Stimulated activated naive CD8-positive, alpha-beta T cell treated with anti-CD3 and anti-CD28 coated beads, Interleukin-15, Interleukin-2, amounts not matched to agents 100 ng/mL and 50 ng/mL, for 24 hours (primary cell): ENCODE measurements around the gene NR6A1.

Experiments
- H3K27ac Mint-ChIP-seq: one replicate; pipeline ENCODE4 v1.8.0; 2021; ENCODE audit warnings: mild to moderate bottlenecking, mixed read lengths
- H3K27me3 Mint-ChIP-seq: one replicate; pipeline ENCODE4 v1.8.0; 2021; ENCODE audit warnings: mixed read lengths
- H3K36me3 Mint-ChIP-seq: one replicate; pipeline ENCODE4 v1.8.0; 2021; ENCODE audit warnings: low read depth, mixed read lengths
- H3K4me1 Mint-ChIP-seq: one replicate; pipeline ENCODE4 v1.8.0; 2021; ENCODE audit warnings: low read depth, mixed read lengths
- H3K4me3 Mint-ChIP-seq: one replicate; pipeline ENCODE4 v1.8.0; 2021; ENCODE audit warnings: mild to moderate bottlenecking, mixed read lengths
- H3K9me3 Mint-ChIP-seq: one replicate; pipeline ENCODE4 v1.8.0; 2021; ENCODE audit warnings: mixed read lengths

Gene NR6A1

DNA sequence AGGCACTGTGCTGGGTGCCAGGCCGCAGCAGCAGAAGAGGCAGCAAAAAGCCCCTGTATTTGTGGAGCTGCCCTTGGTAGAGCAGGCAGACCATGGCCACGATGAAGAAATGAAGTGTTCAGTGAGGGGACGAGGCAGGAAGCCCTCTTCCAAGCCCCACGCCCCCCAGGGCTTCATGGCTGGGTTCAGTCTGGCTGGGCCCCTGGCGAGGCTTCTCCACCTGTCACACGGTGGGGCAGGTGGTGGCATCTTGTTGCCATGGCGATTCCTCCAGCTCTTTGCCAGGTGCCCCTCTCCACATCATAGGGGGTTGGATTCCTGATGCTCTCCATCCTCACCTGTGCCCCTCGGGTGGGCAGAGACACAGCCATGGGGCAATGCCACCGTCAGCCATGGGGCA, 299.4 kb downstream of the NR6A1 start:
- no peaks in the 10 kb centered on the region for H3K36me3 Mint-ChIP-seq
- peaks cover 4% of the 10 kb centered on the region for H3K27me3 Mint-ChIP-seq
- no peaks in the 10 kb centered on the region for H3K4me1 Mint-ChIP-seq
- no peaks in the 10 kb centered on the region for H3K9me3 Mint-ChIP-seq
- no peak overlapping the region for H3K27ac Mint-ChIP-seq
- no peak overlapping the region for H3K4me3 Mint-ChIP-seq

DNA sequence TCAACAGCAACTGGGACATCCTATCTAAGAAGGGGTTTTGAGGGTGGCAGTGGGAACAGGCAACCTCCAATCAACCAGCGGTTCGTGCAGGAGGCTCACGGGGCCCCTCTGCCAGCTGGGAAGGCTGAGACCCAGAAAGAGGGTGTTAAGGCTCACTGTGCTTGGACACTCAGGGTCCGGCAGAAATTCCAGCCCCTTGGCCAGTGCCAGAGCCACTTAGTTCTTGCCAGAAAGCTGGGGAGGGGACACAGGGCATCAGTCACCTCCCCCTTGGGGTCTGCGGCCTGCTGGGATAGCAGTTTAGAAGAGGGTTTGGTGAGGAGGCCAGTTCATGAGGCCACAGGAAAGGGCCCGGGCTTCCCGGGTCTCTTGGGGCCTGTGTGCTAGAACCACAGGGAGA, 300.4 kb downstream of the NR6A1 start:
- Mint-ChIP-seq H3K4me3 (no peak overlapping the region), H3K4me1 (no peaks in the 10 kb centered on the region), H3K27me3 (peaks cover 4% of the 10 kb centered on the region), H3K36me3 (no peaks in the 10 kb centered on the region), H3K27ac (no peak overlapping the region), H3K9me3 (no peaks in the 10 kb centered on the region)

DNA sequence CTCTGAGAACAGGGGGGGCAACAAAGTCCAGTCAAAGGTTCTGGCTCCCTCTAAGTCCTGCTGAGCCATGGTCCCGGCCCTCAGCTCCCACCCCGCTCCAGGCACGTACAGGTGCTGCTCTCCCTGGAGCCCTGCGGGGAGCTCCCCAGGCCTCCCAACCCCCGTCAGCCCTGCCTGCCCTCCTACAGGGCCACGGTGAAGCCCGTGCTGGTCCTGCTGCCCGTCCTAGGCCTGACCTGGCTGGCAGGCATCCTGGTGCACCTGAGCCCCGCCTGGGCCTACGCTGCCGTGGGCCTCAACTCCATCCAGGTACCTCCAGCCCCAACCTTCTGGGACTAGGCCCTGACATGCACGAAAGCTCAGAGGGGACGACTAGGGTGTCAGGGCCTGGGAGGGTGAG, 300.8 kb downstream of the NR6A1 start:
- H3K27ac Mint-ChIP-seq = no peak overlapping the region
- peaks cover 4% of the 10 kb centered on the region for H3K27me3 Mint-ChIP-seq

DNA sequence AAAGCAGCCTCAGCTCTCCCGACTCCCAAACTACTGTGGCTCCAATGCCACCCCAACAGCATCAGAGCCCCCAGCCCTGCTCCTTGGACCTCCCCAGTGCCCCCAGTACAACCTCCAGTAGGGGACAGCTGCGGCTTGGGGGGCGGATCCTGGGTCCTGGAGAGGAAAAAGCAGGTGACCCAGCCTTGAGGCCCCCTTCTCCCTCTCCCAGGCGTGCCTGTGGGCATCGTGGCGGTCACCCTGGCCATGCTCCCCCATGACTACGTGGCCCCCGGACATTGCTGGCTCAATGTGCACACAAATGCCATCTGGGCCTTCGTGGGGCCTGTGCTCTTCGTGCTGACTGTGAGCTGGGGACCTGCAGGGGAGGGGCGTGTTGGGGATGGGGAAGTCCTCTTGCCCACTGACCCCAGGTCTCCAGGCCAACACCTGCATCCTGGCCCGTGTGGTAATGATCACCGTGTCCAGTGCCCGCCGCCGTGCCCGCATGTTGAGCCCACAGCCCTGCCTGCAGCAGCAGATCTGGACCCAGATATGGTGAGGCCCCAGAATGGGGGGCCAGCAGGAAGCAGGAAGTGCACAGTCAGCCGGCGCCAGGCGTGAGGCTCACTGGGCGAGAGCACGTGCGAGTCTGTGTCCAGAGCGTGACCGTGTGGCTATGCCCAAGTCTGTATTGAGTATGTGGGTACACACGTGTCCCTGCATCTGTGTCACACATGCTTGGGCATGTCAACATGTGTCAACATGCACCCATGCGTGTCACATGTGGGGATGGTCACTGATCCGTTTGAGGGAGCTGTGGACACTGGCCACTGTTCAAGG, 301.9 kb downstream of the NR6A1 start:
- Mint-ChIP-seq H3K36me3 (no peaks in the 10 kb centered on the region), H3K9me3 (no peaks in the 10 kb centered on the region), H3K27me3 (peaks cover 12% of the 10 kb centered on the region), H3K4me3 (no peak overlapping the region), H3K4me1 (no peaks in the 10 kb centered on the region), H3K27ac (no peak overlapping the region)

More for the DNA sequence above, 300.8 kb downstream of the NR6A1 start:
- no peaks in the 10 kb centered on the region for H3K9me3 Mint-ChIP-seq
- H3K4me1 Mint-ChIP-seq = no peaks in the 10 kb centered on the region
- H3K36me3 Mint-ChIP-seq = no peaks in the 10 kb centered on the region
- H3K4me3 Mint-ChIP-seq = no peak overlapping the region

DNA sequence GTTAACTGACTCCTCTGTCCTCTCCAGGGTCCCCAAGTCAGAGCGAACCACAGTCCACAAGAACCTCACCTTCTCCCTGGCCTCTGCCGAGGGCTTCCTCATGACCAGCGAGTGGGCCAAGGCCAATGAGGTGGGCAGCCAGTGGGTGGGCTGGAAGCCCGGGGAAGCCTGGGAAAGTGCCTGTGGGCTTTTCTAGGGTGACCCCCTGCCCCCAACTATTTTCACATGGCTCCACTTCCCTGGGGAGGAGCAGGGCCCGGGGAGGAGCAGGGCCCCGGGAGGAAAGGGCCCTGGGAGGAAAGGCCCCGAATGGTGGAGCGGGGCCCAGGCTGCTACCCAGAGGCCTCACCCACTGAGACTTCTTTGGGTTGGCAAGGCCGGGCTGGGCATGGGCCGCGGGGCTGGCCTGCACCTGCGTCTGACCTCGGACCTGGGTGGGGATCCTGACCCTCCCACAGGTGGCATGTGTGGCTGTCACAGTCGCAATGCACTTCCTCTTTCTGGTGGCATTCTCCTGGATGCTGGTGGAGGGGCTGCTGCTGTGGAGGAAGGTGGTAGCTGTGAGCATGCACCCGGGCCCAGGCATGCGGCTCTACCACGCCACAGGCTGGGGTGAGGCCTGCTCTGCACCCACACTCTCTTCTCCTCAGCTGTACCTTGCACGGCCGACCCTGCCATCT, 302.9 kb downstream of the NR6A1 start:
- Mint-ChIP-seq H3K4me1 (no peaks in the 10 kb centered on the region), H3K4me3 (no peak overlapping the region), H3K27ac (no peak overlapping the region), H3K27me3 (peaks cover 13% of the 10 kb centered on the region), H3K9me3 (no peaks in the 10 kb centered on the region), H3K36me3 (no peaks in the 10 kb centered on the region)

DNA sequence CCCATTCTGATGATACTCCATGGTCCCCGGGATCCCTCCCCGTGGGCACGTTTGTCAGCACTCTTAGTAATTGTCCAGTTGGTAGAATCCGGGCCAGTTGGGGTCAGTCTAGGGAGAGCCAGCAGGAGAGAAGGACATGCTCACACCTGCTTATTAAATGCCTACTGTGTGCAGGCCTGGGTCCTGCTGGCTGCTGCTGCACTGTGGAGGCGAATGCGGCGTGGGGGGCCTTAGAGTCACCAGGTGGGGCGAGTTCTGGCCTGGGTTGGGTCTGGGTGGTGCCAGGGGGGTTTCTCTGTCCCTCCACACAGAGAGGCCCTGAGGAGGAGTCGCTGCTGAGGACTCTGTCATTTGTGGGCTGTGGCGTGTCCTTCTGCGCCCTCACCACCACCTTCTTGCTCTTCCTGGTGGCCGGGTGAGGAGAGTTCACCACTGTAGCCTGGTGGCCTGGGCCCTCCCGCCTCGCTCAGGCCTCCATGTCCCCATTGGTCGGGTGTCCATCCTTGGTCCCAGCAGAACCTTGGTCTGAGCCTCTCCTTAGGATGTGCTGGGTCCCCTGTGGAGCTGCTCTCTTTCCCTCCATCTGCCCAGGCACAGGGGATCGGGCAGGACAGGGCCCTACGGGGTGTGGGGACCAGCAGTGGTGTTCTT, 303.6 kb downstream of the NR6A1 start:
- no peaks in the 10 kb centered on the region for H3K9me3 Mint-ChIP-seq
- H3K36me3 Mint-ChIP-seq = no peaks in the 10 kb centered on the region
- H3K4me1 Mint-ChIP-seq = no peaks in the 10 kb centered on the region
- H3K4me3 Mint-ChIP-seq = no peak overlapping the region
- H3K27ac Mint-ChIP-seq = no peak overlapping the region
- peaks cover 13% of the 10 kb centered on the region for H3K27me3 Mint-ChIP-seq
